NOMO-1 treated with dmso at 0.1 percent for 144 hours (cell line): ENCODE results near the gene RAB1B.

Source experiments
- DNase-seq: peaks from one replicate; lab custom pipeline; 2025; ENCODE audit not compliant: unreplicated experiment; lab: John Stamatoyannopoulos, UW

Gene RAB1B

GRCh38 chr11:66282468-66283455 lies 14.3 kb downstream of the RAB1B start:
- DNase-seq: peak; percentile 95

- no peak for DNase-seq
Measured at GRCh38 chr11:66283461-66284105, 15.1 kb downstream of the RAB1B start.

GRCh38 chr11:66284526-66285078 lies 16.2 kb downstream of the RAB1B start:
- no peak for DNase-seq

GRCh38 chr11:66285250-66285947 lies 17.0 kb downstream of the RAB1B start:
- no peak for DNase-seq

GRCh38 chr11:66286699-66287098 lies 18.3 kb downstream of the RAB1B start:
- DNase-seq: no peak

GRCh38 chr11:66287211-66287888 lies 18.9 kb downstream of the RAB1B start:
- no peak for DNase-seq

GRCh38 chr11:66287889-66288670 lies 19.6 kb downstream of the RAB1B start:
- no peak for DNase-seq

- peak; percentile 99 for DNase-seq
Measured at GRCh38 chr11:66288671-66289547, 20.5 kb downstream of the RAB1B start, which contains the start of gene YIF1A. TSS of gene YIF1A (minus strand) at chr11:66289143. CDS start at chr11:66288985, 158 bp downstream.

GRCh38 chr11:66289548-66290329 lies 21.3 kb downstream of the RAB1B start:
- DNase-seq: peak; percentile 50

GRCh38 chr11:66290330-66290621 lies 21.8 kb downstream of the RAB1B start:
- no peak for DNase-seq

- DNase-seq: no peak
Measured at GRCh38 chr11:66291303-66291705, 22.9 kb downstream of the RAB1B start.

GRCh38 chr11:66291706-66292542 lies 23.5 kb downstream of the RAB1B start, which contains the start of gene TMEM151A:
TSS of gene TMEM151A (plus strand) at chr11:66291894. CDS start at chr11:66292014, 120 bp downstream.
- DNase-seq: no peak

- no peak for DNase-seq
Measured at GRCh38 chr11:66292543-66293332, 24.3 kb downstream of the RAB1B start.

GRCh38 chr11:66293352-66293751 lies 24.9 kb downstream of the RAB1B start:
- no peak for DNase-seq

- no peak for DNase-seq
Measured at GRCh38 chr11:66293777-66294625, 25.6 kb downstream of the RAB1B start.
